ENCODE measurements around the gene ARHGEF19.
"Not testable (repeated sequence)": the region's sequence is repeated elsewhere in the genome, so short reads cannot be mapped to it uniquely, and the experiment has no call there.

DNA sequence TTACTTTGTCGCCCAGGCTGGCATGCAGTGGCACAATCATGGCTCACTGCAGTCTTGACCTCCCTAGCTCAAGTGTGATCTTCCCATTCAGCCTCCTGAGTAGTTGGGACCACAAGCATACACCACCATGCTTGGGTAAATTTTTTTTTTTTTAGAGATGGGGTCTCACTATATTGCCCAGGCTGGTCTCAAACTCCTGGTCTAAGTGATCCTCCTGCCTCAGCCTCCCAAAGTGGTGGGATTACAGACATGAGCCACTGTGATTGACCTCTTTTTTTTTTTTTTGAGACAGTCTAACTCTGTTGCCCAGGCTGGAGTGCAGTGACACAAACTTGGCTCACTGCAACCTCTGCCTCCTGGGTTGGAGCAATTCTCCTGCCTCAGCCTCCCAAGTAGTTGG lies 33.8 kb upstream of the ARHGEF19 start:
- TF ChIP-seq, protein P1, sequence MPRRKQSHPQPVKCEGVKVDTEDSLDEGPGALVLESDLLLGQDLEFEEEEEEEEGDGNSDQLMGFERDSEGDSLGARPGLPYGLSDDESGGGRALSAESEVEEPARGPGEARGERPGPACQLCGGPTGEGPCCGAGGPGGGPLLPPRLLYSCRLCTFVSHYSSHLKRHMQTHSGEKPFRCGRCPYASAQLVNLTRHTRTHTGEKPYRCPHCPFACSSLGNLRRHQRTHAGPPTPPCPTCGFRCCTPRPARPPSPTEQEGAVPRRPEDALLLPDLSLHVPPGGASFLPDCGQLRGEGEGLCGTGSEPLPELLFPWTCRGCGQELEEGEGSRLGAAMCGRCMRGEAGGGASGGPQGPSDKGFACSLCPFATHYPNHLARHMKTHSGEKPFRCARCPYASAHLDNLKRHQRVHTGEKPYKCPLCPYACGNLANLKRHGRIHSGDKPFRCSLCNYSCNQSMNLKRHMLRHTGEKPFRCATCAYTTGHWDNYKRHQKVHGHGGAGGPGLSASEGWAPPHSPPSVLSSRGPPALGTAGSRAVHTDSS (tag by site-specific recombination; IDR thresholded peaks at IDR 0.05), result not testable (repeated sequence)
- not testable (repeated sequence) for TF ChIP-seq MYNN (tag by site-specific recombination; IDR thresholded peaks at IDR 0.05; ENCODE audit: borderline replicate concordance)

Measured in HEK293 (cell line).